Superior temporal gyrus (tissue), 1 donor: ENCODE data around the gene CDK11B.
A peak's percentile ranks its signal among the peaks of the same experiment; 100 is the strongest.
"Not testable (repeated sequence)": the region's sequence is repeated elsewhere in the genome, so short reads cannot be mapped to it uniquely, and the experiment has no call there.

Experiments used
- DNase-seq: peaks from one replicate; pipeline ENCODE4 v3.0.0-alpha.2; 2016; ENCODE audit errors: extremely low spot score

The CDK11B gene

GRCh38 chr1:1683104-1683905, 24.5 kb upstream of the CDK11B start:
- DNase-seq, result no peak

GRCh38 chr1:1680912-1681273, 22.1 kb upstream of the CDK11B start:
- DNase-seq, result peak; percentile 24

DNA sequence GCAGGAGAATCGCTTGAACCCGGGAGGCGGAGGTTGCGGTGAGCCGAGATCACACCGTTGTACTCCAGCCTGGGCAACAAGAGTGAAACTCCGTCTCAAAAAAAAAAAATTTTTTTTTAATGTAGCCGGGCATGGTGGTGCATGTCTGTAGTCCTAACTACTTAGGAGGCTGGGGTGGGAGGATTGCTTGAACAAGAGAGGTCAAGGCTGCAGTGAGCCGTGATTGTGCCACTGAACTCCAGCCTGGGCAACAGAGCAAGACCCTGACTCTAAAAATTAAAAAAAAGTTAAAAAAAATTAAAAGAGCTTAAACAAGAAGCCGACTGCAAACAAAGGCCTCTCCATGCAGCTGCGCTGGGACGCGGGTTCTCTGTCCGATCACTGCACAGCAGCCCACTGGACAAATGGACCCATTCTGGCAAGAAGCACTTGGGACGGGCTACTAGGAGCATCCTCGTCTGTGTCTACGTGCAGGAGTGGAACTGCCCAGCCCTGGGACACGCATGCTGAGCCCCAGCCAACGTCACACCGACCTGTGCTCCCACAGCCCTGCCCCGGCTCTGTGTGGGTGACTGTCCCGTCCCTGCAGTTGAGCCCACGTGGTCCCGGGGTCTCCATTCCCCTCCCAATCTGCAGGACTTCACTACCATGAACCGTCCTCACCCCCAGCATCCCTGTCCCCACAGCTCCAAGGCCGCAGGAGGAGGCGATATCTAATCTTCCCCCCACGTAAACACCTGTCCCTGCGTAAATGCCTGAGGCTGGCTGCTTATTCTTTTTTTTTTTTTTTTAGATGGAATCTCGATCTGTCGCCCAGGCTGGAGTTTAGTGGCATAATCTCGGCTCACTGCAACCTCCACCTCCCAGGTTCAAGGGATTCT, 21.5 kb upstream of the CDK11B start:
- no peak for DNase-seq

DNA sequence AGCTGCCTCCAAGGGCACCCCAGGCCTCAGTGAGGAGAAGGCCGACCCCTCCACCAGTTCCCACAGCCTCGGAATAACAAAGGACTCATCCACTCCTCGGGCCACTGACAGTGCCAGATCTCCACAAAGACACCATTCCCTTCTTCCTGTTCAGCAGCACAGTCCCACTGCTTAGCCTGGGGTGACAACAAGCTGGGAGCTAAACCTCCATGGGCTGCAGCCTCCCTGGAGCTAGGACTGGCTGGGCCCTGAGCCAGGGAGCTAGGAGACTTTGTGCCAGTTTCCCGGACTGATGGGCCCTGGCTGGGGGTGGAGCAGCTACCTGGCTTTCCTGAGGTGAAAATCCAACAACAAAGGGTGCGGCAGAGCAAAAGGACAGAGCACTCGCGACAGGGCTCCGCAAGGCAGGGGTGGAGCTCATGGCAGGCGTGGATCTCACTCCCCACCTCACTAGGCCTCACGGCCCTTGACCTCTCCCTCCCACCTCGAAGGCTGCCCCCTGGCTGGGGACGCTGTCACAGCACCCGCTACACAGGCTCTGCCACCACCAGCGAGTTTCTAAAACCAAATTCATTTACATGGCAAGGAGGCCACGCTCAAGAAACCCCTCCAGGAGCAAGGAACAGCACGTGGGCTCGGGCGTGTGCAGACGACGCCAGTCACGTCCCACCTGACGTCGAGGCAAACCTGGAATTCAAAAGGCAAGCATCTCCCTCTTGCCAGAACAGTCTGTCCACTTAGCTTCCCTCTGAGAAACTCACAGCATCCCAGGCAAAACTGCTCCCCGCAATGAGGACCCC, 20.0 kb upstream of the CDK11B start:
- no peak for DNase-seq

- DNase-seq, result no peak
Observed at GRCh38 chr1:1677718-1678580, 19.1 kb upstream of the CDK11B start.

- not testable (repeated sequence) for DNase-seq
Observed at GRCh38 chr1:1676087-1676486, 17.3 kb upstream of the CDK11B start.

GRCh38 chr1:1675218-1675617, 16.4 kb upstream of the CDK11B start:
- DNase-seq, result not testable (repeated sequence)

- DNase-seq, result not testable (repeated sequence)
Observed at GRCh38 chr1:1674806-1675205, 16.0 kb upstream of the CDK11B start.

DNA sequence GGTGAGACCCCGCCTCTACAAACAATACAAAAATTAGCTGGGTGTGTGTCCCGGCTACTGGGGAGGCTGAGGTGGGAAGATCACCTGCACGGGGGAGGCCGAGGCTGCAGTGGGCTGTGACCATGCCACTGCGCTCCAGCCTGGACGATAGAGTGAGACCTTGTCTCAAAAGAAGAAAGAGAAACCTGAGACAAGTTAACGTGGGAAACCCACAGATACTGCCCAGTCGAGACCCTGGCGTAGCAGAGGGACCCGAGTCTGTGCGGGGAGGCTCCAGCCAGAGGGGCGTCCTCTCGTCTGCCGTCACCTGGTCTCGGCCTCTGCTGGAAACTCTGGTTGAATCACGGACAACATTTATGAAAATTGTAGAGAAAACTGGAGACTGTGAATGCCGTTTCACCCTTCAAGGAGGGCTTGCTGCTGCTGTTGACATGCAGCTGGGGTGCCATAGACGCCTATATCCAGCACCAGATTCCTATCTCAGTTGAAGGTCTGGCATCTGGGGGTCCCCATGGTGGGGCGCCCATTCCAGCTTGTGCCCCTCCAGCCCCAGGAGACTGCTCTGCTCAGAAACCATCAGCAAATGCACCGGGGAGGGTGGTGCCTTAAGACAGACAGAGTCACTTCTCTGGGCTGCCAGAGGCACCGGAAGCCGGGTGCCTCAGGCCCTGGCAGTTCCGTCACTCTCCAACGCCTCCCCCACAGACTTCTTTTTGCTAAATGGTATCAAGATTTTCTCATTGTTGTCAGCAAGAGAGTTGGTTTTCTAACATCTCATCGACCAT, 13.6 kb upstream of the CDK11B start:
- DNase-seq, result no peak

DNA sequence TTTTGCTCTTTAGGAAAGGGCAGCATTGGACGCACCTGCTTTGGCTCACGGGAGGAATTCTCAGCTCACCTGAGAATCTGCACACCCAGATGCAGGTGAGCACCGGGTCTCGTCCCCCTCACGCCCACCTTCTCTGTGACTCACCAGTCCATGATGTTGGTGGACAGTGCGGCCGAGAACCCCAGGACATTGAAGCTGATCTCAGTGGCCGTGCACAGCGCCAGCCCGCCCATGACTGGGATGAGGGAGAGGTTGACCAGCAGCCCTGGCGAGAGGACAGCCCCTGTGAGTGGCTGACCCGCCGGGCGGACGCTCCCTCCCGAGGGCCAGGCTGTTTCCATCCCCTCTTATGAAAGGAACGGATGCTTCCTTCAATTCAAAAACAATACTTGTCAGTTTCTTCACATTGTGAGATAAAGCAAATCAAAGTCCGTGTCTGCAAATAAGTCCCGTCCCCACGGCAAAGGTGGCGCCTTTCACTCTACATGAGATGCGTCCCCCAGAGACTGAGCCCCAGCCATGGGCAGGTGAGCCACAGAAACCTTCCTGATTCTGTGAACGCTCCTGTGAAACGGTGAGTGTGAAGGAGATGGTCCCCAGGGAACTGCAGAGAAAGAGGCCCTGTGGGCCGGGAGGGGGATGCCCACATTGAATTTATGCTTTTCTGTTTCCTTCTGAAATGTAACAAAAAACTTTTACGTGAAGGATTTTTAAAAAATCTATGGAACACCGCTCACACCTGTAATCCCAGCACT, 12.7 kb upstream of the CDK11B start:
- DNase-seq, result no peak

DNA sequence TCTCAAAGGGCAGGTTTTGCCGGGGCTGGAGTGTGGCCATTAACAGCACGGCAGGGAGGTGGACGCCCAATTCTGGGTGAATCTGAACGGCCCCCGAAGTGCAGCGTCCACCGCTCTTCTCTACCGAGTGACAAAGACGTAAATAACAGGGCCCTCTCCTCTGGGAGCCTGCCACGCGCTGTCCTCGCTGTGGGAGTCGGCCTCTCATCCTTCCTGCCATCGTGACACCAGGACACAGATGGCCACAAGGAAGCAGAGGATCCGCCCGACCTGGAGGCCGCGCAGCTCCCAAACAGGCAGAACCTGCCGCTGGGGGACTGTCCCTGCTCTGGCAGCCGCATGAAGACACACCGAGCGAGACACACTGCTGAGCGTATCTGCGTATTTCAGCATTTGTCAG, 12.1 kb upstream of the CDK11B start:
- DNase-seq, result no peak

DNA sequence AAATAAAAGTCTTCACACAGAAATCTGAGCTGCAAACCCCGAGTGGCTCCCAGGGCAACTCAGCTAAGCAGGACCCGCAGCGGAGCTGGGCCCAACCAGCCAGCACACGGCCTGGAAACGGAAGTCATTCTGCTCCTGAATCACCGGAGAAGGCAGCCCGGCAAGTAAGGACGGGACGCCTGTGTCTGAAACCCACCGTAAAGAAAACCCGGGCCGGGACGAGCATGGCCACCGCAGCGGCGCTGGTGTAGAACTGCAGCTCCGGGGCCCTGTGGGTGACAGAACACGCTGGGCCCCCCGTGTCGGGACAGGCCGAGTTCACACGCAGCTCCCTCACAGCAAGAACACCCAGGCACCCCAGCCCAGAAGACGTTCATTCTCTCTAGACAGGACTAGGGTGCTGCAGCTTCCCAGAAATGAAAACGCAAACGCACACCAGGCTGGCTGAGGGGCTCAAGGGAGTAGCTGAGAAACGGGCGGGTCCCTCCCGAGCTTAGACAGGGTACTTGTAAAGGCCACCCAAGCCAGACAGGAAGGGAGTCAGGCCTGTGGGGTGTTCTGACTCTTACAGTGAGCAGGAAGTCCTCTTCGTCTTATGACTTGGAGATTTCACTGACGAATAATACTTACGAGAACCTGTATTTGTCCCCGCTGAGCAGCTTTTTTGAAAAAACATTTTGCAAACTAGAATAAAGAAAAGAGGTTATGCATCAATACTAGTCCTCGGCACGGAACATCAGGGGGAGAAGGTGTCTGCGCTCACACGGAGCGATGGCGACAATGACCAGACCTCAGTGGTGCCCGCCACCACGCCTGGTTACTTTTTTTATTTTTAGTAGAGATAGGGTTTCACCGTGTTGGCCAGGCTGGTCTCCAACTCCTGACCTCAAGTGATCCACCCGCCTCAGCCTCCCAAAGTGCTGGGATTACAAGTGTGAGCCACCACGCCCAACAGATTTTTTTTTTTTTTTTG, 10.9 kb upstream of the CDK11B start:
- no peak for DNase-seq

GRCh38 chr1:1666526-1666925, 7.7 kb upstream of the CDK11B start:
- DNase-seq, result no peak

GRCh38 chr1:1665815-1666251, 7.0 kb upstream of the CDK11B start:
- DNase-seq, result no peak

- DNase-seq, result no peak
Observed at GRCh38 chr1:1664941-1665814, 6.4 kb upstream of the CDK11B start.

GRCh38 chr1:1664318-1664717, 5.5 kb upstream of the CDK11B start:
- not testable (repeated sequence) for DNase-seq

DNA sequence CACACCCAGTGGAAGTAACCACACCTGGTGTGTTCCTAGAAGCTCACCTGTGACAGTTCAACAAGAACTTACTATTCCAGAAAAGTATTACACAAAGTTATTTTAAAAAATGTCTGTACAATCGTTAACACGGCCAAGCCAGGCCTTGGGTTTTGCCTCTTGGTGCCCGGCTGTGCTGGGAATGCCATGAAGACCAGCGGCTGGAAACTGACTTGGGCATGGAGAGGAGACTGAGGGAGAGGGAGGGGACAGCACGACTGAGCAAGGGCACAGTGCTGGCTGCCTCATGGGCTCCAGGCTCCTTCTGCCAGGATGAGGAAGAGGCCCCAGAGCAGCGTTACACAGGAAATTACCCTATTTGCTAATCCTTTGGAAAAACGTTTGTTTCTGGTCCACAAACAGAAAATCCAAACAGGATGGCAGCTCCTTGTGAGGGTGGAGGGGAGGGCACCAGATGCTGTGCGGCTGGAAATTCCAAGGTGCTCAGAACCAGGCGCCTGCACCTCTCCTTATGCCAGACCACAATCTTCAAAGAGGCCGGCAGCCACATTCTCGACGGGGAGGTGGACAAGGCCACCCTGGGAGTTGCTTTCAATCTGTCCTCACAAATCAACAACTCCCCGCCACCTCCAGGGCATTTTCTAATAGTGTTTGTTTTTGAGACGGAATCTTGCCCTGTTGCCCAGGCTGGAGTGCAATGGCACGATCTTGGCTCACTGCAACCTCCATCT, 4.2 kb upstream of the CDK11B start:
- not testable (repeated sequence) for DNase-seq
